Testis (tissue), 5 donors: ENCODE results near the gene MED8. TPM values are rescaled to one million over a fixed set of nuclear protein-coding genes. Genes with fewer than 3 reads are reported as not detected.

Experiments used
- DNase-seq: peaks from one replicate; pipeline ENCODE4 v3.0.0-alpha.2; 2019
- H3K27ac ChIP-seq, 2 donors: fragments of 200-600 bp; sonication (generic); one replicate each; pipeline ENCODE4 v1.5.1; 2019
- H3K27me3 ChIP-seq: fragments of 200-600 bp; sonication (generic); one replicate; pipeline ENCODE4 v1.5.1; 2019
- H3K36me3 ChIP-seq: fragments of 200-600 bp; sonication (generic); one replicate; pipeline ENCODE4 v1.5.1; 2017; ENCODE audit warnings: low read depth; ENCODE audit errors: missing control alignments
- H3K4me1 ChIP-seq: fragments of 200-600 bp; sonication (generic); one replicate; pipeline ENCODE4 v1.5.1; 2019
- H3K4me3 ChIP-seq, 2 donors: fragments of 200-600 bp; sonication (generic); one replicate each; pipeline ENCODE4 v1.5.1; 2017 to 2019
- H3K9me3 ChIP-seq: fragments of 200-600 bp; sonication (generic); one replicate; pipeline ENCODE4 v1.5.1; 2017
- CTCF ChIP-seq, 3 experiments: fragments of 450-650 bp in 2 of 3; fragments of 200-600 bp in 1 of 3; sonication (generic) in 1 of 3; IDR thresholded peaks; one replicate each; pipeline ENCODE4 v1.5.1; 2016 to 2019; ENCODE audit warnings: antibody characterized with exemption in 3 of 3, mild to moderate bottlenecking in 2 of 3, moderate library complexity in 1 of 3
- POLR2A ChIP-seq: fragments of 450-650 bp; IDR thresholded peaks from one replicate; pipeline ENCODE4 v1.6.1; 2017; ENCODE audit warnings: antibody characterized with exemption, mild to moderate bottlenecking, moderate library complexity
- WGBS, 2 donors: methylation state at CpG; one replicate each; pipeline ENCODE4 v1.1.5; 2018; 5-methylcytosine and 5-hydroxymethylcytosine counted together
- intact Hi-C: fragments of 100-400 bp; cut with DNase I; formaldehyde crosslinking; loops from one replicate; pipeline ENCODE4 v1.15.1; 2023; ENCODE audit warnings: low total_unique reads
- long read RNA-seq, 2 donors: transcript quantifications; one replicate each; lab custom pipeline, GENCODE V29; 2026
- polyA plus RNA-seq: library from polyadenylated mRNA; stranded (reverse); fragments of 350-450 nt; fragmentation: Illumina TruSeq; extraction: RNeasy Lipid Tissue Mini Kit (QIAGEN cat#74804); gene quantifications from one replicate; pipeline ENCODE4 v1.2.3, GENCODE V29; 2014; ENCODE audit warnings: low read depth, low replicate concordance; ENCODE audit not compliant: insufficient read depth
- total RNA-seq, 2 donors: library from RNA; depleted of rRNA; stranded (reverse); fragments of >200 nt; gene quantifications; one replicate each; pipeline ENCODE4 v1.2.3, GENCODE V29; 2016

MED8 gene
- total RNA-seq (10 to 100 TPM; 43.2 to 49.4 TPM), polyA plus RNA-seq (46.5 TPM)
- long read RNA-seq, donor 1, transcript MED8-203 (7 exons, 1,924 nt) = major isoform, 6 of 13 reads
- long read RNA-seq, donor 1, partial matches to known transcripts = 0 of 13 reads
- long read RNA-seq, donor 1, other reads (novel, unspliced or antisense) = 6 of 13 reads
- long read RNA-seq, donor 2, transcript MED8-203 (7 exons, 1,924 nt) = major isoform, 5 of 5 reads
- long read RNA-seq, donor 2, partial matches to known transcripts = 0 of 5 reads
- long read RNA-seq, donor 2, other reads (novel, unspliced or antisense) = 0 of 5 reads

GRCh38 chr1:43389326-43390313 lies at the start of gene MED8, which contains the start of gene SZT2:
MED8 (minus strand) TSS chr1:43389800; CDS start chr1:43389764, 36 bp downstream.
SZT2 (plus strand) TSS chr1:43389899; CDS start chr1:43389969, 70 bp downstream.
- Histone ChIP-seq H3K27me3 (no peaks in the 10 kb centered on the region), H3K4me1 (peaks cover 17% of the 10 kb centered on the region), H3K4me3 (peak within 1 kb of the TSS; percentile 87 to 99), H3K9me3 (no peaks in the 10 kb centered on the region), H3K27ac (peak within 1 kb of the TSS; percentile 66 to 87), H3K36me3 (no peaks in the 10 kb centered on the region)
- intact Hi-C loops = no loop called here
- no peak for TF ChIP-seq CTCF (IDR thresholded peaks at IDR 0.05)
- no peak for TF ChIP-seq POLR2A
- DNase-seq = peak; percentile 98
- 0% methylated on average over 46 to 64 of the region's 65 CpGs for WGBS, 2 donors

GRCh38 chr1:43438953-43439581 lies 49.5 kb upstream of the MED8 start:
- no peaks in the 10 kb centered on the region for H3K4me1 ChIP-seq
- H3K36me3 ChIP-seq = no peaks in the 10 kb centered on the region
- no peak overlapping the region for H3K4me3 ChIP-seq
- no peak overlapping the region for H3K27ac ChIP-seq
- H3K9me3 ChIP-seq = no peaks in the 10 kb centered on the region
- no peak for DNase-seq
- no peaks in the 10 kb centered on the region for H3K27me3 ChIP-seq
- WGBS, 2 donors = 90 to 93% methylated on average over 9 to 10 of the region's 10 CpGs
- TF ChIP-seq CTCF (IDR thresholded peaks at IDR 0.05) (no peak), POLR2A (no peak)
- intact Hi-C loops = no loop called here

- no peaks in the 10 kb centered on the region for H3K36me3 ChIP-seq
- H3K9me3 ChIP-seq = no peaks in the 10 kb centered on the region
- H3K4me3 ChIP-seq = no peak overlapping the region
- intact Hi-C loops = no loop called here
- no peaks in the 10 kb centered on the region for H3K27me3 ChIP-seq
- 98% methylated on average over 8 of the region's 8 CpGs for WGBS, 2 donors
- H3K27ac ChIP-seq = no peak overlapping the region
- DNase-seq = no peak
- TF ChIP-seq CTCF (IDR thresholded peaks at IDR 0.05) = no peak
- no peak for TF ChIP-seq POLR2A
- H3K4me1 ChIP-seq = no peaks in the 10 kb centered on the region
Measured at GRCh38 chr1:43438576-43438952, 49.0 kb upstream of the MED8 start.

- no peak for TF ChIP-seq CTCF (IDR thresholded peaks at IDR 0.05)
- TF ChIP-seq POLR2A = no peak
- DNase-seq = no peak
- 85 to 88% methylated on average over 3 of the region's 3 CpGs for WGBS, 2 donors
- intact Hi-C loops = no loop called here
- Histone ChIP-seq H3K9me3 (no peaks in the 10 kb centered on the region), H3K4me1 (no peaks in the 10 kb centered on the region), H3K27me3 (no peaks in the 10 kb centered on the region), H3K27ac (no peak overlapping the region), H3K4me3 (no peak overlapping the region), H3K36me3 (no peaks in the 10 kb centered on the region)
Measured at GRCh38 chr1:43438006-43438405, 48.4 kb upstream of the MED8 start.
